H1 (cell line): ENCODE data around the gene CD58. TPM values are rescaled to one million over a fixed set of nuclear protein-coding genes. Genes with fewer than 3 reads are reported as not detected.

Experiments used
- ATF2 ChIP-seq: IDR thresholded peaks from 2 replicates; pipeline ENCODE4 v1.6.1; 2012; ENCODE audit warnings: low read length, inconsistent platforms
- CTBP2 ChIP-seq: IDR thresholded peaks from 2 replicates; pipeline ENCODE4 v1.7.0; 2011; ENCODE audit warnings: borderline replicate concordance, mild to moderate bottlenecking, moderate library complexity, mixed read lengths, low read length; ENCODE audit not compliant: insufficient read depth, insufficient read length
- NANOG ChIP-seq: IDR thresholded peaks from 2 replicates; pipeline ENCODE4 v1.6.1; 2011; ENCODE audit warnings: low read length, low read depth, mild to moderate bottlenecking, inconsistent platforms; ENCODE audit not compliant: insufficient read depth, poor library complexity, severe bottlenecking
- TBP ChIP-seq: IDR thresholded peaks from 2 replicates; pipeline ENCODE4 v1.6.1; 2011; ENCODE audit warnings: low read depth, low read length, improper control_type of control experiment
- polyA plus RNA-seq, 7 experiments: library from polyadenylated mRNA; depleted of rRNA in 3 of 7; stranded (reverse) in 5 of 7; unstranded in 2 of 7; fragments of >200 nt in 5 of 7; fragments of 200-250 nt in 2 of 7; gene quantifications; 1 replicate in 5 of 7; 2 replicates in 1 of 7; 4 replicates in 1 of 7; pipeline versions ENCODE4 v1.2.1 to v1.2.3, GENCODE V29; 2011 to 2013; ENCODE audit warnings: missing spikeins in 2 of 7, mixed read lengths in 2 of 7
- total RNA-seq: library from RNA; stranded (reverse); fragmentation: NEBNext Ultra II Directional; extraction: Animal tissue kit (Norgen Biotek cat#: 25700); gene quantifications from 2 replicates; pipeline ENCODE4 v1.2.1, GENCODE V29; 2021

The CD58 gene
- total and polyA plus RNA-seq, 2 of the 8 experiments (the other 6 are each of a cell fraction or from before 2014, with no cell fraction given) = 5.3 to 5.5 TPM

- no peak for TF ChIP-seq ATF2
- no peak for TF ChIP-seq CTBP2
- no peak for TF ChIP-seq TBP
- TF ChIP-seq NANOG = no peak
Observed at GRCh38 chr1:116476321-116476720, 94.5 kb downstream of the CD58 start (continued).
